Renal pelvis (tissue), 4 donors: ENCODE results near the gene HDAC4. TPM values are rescaled to one million over a fixed set of nuclear protein-coding genes. Genes with fewer than 3 reads are reported as not detected.

Experiments
- DNase-seq: peaks from one replicate; pipeline ENCODE4 v3.0.0-alpha.2; 2013
- polyA plus RNA-seq, 3 donors: library from polyadenylated mRNA; unstranded; fragments of 120-200 nt; gene quantifications; one replicate each; pipeline ENCODE4 v1.2.1, GENCODE V29; 2013; ENCODE audit not compliant: insufficient read length in 3 of 3

Gene HDAC4
- polyA plus RNA-seq, 3 donors = 13.7 to 23.9 (median 14.0) TPM

DNA sequence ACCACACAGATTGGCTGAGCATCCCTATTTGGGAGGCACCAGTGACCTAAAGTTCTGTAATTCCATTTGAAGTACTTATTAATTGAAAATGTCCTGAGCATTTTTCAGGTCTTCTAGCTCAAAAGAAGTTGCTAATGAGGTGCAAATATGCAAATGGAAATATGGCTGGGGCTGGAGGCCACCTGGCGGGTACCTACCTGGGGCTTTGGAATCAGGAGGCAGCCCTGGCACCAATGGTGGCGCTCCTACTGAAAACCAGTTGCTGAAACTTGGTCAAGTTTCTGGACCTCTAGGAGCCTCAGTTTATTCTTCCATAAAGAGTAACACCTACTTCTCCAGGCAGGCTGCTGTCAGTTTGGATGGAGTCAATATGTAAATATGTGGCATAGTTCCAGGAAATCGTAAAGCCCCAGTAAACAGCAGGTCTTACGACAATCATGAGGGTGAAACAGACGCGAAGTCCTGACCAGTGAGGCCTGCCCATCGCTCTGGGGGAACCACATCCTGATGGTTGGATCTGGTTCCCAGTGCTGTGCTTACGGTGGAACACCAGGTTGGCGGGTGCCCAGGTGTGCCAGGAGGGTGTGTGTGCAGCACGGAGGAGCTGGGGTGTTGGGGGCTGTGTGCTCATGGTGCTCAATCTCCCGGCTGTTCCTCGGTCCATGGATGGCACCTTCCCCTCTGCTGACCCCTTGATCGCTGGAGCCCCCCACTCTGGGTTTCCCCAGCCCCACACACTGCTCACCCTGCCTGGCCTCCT is 366.8 kb downstream of the HDAC4 start:
- no peak for DNase-seq

DNA sequence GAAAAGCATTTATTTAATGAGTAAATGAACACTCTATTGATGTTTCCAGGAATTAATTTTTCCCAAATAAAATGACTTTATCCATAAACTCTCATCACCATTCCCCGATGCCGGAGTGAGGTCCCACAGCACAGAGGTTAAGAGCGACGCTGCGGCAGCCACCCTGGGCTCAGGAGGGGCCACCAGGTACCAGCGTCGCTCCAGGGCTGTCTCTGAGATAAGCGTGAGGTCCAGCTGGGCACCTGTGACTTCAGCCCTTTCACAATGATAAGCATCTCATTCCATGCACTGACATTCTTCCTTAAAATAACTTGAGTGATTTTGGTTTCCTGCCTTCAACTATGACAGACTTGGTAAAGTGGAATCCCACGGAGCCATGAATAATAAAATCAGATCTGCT is 370.9 kb downstream of the HDAC4 start:
- DNase-seq = no peak

DNA sequence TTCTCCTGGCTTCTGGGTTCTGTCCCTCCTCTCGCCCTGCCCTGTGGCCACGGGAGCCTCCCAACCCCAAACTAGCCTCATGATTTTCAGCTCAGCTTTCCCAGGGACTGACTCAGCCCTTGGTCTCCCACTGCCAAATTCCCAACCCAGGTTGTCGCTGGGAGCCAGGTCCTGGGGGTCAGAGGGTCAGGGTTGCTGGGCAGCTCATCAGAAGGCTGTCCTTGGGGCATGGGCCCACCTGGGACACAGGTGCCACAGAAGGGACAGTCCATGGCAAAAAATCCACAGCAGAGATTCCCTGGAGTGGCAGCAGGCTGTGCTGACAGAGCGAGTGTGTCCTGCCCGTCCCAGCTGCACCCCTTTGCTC is 372.6 kb downstream of the HDAC4 start:
- DNase-seq = no peak

DNA sequence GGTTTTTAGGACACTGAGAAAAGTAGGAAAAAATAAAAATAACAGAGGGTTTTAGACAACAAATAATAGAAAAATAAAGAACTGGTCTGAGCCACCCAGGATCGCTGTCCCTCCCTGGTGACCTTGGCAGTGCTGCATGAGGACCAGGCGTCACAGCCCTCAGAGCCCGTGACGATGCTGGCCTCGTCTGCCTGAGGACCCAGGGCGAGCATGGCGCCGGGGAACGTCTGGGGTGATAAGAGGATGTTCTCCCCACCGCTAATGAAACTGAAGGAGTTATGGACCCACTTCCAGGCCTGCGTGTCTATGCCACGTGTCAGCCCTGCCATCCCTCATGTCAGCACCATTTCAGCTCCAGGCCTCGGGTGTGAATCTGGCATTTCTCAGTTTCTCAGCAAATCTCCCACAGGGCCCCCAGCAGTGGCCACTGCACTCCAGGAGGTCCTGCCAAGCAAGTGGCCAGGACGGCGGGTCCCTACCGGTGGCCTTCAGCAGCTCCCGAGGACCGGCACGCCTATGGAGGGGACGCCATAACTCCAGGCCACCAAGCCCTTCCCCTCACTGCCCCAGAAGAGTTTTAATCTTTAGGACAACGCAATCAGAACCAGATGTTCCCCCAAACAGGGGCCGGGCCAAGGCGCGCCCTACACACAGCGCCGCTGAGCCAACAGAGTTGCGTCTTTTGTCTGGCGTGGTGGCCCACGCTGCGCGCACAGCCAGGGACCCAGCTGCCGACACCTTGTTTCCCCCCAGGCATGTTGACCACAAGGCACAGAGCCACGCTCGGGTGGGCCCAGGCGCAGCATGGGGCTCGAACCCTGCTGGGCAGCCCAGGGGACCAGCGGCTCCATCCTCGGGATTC is 373.2 kb downstream of the HDAC4 start:
- DNase-seq = no peak

DNA sequence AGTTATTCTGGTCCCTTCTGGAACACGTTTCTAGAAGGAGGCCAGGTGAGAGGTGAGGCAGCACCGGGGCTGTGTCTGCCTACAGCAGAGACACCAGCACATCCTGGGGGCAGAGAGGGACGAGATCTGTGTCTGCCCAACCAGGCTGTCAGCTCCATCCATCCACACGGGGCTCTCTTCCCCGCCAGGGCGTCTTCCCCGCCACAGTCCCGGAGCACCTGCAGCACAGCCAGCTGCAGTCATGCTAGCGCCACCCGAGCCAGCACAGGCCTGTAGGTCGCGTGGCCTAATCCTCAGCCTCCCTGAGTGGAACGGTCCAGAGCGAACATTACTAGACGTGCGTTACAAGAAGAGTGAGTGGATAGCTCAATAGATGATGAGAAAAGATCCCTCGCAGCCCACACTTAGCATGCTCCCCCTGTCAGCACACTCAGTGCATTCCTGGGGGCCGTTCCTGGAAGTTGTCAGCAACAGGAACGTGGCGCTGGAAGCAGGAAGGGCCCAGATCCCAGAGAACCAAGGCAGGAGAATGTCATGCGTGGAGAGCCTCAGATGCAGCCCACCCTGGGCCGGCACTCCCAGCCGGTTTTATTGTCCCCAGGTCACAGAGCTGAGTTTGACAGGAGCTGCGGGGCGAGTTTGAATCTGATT is 374.0 kb downstream of the HDAC4 start:
- no peak for DNase-seq

DNA sequence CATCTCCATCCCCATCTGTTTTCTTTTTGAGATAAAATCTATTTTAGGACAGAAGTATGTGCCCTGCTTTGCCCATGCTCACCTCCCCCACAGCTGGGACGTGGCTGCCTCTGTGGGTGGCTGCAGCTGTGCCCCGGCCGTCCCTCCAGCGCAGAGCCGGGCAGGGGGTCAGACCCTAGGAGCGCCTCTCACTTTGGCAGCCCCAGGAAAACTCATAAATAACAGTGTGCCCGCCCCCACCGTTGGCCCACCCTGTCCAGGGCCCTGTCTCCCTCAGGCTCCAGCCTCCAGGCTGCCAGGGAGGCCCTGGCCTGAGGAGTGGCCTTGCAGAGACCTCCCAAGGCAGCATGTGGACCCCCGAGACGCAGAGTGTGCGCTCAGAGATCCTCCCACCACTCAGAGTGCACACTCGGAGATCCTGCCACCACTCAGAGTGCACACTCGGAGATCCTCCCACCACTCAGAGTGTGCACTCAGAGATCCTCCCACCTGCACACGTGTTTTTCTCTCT is 374.8 kb downstream of the HDAC4 start:
- no peak for DNase-seq

DNA sequence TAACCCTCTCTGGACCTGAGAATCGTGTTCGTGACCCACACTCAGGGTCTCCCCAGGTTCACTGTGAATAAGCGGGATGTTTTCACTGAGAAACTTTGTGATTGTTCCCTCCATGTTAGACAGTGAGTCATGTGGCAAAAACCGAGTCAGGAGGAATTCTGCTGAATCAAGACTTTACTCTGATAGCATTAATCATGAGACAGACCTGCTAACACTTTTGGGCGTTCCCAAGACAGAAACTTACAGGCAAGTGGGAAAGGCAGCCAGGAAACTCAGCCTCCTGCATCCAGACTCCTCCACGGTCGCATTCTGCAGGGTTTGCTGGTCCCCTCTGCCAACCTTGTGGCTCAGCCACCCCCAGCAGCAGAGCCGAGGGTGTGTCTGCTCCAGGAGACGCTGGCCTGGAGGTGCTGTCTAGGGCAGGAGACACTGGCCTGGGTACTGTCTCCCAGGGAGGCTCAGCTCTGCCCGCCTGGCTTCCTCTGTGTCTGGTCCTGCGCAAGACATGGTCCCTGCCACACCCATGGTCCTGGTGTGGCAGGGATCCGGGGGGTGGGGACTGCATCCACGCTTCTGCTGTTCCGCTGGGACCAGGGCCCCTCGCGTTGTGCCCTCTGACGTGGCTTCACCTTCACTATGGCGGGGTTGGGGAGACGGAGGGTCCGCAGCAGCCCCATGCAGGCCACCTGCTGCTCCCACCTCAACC is 375.6 kb downstream of the HDAC4 start:
- DNase-seq = no peak

DNA sequence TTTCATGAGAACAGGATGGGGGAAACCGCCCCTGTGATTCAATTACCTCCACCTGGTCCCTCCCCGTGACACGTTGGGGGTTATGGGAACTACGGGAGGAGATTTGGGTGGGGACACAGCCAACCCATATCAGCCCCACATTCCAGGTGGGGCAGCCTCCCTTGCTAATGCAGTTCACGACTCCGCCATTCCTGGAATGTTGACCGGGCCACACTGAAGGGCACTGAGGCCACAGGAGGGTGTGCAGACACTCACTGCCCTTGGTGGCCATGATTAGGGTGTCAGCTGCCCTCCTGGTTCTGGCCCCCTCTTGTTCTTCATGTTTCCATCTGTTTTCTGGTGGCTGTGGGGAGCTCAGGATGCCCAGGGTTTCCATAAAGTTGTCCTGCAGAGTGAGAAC is 376.6 kb downstream of the HDAC4 start:
- no peak for DNase-seq

DNA sequence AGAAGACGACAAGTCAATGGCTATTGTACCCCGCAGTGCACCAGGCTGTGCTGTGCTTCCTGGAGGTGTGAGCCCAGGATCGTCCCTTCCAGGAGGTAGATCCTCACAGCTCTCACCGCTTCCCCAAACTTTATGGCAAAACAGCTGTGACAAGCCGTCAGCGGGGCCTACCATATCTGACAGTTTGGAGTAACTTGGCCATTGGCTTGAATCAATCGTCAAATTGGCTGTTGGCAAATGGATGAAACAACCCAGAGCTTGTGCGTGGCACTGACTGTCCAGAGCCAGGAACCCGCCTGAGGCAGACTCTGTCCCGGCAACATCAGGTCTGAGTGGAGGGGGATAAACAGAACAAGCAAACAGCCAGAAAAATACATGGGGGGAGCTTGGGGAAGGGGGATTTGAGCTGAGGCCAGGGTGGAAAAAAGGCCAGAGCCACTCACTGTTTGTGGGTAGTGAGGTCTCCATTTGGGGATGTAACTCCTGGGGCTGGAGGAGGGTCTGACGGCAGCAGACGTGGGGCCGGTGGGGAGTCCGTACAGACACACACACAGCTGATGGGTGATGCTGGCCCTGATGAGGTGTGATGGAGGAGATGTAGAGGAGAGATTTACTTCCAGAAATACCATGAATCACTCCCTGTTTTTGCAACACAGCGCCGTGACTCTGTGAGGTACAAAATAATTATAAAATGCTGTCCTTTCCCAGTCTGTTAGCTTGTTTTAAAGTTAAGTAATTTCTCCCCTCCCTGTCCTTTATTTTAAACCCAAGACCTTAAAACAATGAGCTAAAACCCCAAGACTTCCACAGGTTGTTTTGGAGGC is 378.2 kb downstream of the HDAC4 start:
- DNase-seq = no peak

DNA sequence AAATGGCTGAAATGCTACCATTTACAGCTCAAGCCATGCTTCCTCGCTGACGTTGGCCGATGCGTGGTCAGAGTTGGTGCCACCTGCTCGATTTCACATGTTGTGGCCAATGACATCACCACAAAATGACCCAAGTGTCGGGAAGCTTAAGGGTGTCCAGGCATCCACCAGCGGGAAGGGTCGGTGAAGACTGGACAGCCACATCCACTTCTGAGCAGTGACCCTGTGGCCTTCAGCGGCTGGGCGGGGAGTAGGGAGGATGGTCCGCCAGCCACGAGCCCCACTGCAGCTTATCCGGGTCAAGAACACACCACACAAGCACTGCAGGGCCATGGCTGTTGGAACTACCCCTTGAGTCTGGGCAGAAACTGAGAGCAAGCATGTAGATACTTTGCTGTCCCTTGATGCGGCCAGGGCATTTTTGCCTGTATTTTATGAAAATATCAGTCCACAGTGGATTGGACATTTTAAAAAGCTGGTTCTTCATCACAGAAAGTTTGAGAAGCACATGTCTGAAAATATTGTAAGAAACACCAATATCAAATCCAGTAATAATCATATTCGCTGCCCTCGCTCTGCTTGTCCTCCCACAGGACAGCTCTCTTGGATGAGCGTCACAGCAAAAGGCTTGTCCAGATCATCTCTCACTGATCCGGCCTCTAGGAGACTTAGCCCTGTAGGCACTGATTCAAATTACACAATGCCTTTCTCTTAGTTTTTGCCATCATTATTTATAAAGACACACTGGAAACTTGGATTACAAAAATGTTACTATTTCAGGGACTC is 379.0 kb downstream of the HDAC4 start:
- no peak for DNase-seq

DNA sequence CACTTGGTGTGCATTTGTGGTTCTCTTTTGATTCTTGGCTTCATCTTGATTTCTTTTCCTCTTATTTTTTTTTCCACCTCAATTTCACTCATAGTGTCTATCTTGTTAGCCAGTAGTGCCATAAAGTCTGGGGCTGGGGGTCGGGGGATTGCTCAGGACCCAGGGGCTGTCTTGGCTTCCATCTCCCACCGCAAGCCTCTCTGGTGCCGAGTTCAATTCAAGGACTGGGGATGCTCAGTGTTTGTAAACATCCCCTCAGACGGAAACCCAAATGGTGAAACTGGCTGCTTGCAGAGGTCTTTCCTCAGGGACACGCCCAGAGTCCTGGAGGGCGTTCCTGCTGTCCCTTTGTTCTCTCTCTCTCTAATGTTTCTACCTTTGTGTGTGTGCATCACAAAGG is 379.6 kb downstream of the HDAC4 start:
- no peak for DNase-seq

DNA sequence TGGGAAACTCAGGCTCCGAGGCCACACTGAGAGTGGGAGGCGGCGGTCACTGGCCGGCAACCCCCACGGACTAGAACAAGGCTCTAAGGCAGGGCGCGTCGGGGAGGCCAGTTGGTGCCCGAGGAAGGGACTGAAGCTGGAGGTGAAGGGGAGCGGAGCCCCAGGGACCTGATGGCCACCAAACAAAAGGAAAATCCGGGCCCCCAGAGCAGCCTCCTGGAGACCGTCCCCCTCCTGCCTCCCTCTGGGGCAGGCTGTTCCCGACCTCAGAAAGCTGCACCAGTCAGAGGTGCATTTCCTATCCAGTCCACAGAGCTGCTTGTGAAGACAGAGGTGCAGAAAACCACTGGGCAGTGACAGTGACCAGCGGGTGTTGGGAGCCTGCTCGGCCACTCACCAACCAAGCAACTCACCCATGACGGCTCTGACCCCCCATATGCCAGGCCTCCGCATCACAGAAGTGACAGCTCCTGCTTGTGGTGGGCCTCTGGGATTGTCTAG is 380.2 kb downstream of the HDAC4 start:
- DNase-seq = no peak

DNA sequence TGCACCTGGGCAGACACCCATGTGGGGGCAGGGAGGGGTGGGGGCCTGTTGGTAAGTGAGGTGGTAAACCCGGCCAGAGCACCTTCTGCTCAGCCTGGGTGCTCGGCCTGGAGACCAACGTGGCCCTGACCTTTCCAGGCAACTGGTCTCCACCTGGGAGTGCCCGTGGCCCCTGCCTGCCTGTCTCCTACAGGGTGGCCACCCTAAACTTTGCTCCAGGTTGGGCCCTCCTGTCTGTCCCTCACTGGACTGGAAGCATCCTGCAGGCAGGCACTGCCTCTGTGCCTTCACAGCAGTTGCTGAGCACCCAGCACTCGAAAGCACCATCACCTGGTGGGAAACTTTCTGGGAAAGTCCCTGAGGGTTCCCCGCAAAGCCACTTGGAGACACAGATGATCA is 381.6 kb downstream of the HDAC4 start:
- no peak for DNase-seq

DNA sequence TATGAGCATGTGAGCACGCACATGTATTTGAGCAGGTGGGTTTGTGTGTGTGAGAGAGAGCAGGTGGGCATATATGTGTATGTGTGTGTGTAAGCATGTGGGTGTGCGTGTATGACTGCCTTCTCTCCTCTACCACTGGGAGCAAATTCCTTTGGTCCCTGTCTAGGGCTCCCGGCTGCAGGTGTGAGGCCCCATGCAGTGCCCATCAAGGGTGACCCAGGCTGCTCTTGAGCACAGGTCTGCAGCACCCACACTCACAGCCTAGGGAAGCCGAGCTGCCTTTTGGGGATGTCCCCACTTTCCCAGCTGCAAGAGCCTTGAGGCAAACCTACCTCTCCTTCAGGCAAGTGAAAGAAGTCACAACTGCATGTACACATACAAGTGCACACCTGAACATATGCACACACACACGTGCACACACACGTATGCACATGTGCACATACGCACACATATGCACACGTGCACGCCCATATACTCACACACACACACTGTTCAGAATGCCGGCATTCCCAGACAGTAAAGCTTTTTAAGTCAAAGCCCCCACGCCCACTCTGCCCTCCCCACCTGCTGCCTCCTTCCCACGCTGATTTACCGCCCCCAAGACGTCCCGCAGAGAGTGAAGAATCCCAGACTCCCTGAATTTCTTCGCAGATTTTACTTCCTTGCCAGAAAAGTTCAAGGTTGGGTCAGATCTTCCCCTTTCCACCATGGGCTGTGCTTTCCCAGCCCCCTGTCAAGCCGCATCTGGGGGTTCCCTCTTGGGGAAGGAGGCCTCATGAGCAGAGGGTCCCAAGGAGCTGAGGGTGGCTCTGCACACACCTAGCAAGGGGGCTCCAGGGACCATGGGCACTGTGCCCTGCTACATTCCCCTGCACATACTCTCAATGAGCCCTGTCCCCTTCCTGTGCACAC is 382.3 kb downstream of the HDAC4 start:
- DNase-seq = no peak

DNA sequence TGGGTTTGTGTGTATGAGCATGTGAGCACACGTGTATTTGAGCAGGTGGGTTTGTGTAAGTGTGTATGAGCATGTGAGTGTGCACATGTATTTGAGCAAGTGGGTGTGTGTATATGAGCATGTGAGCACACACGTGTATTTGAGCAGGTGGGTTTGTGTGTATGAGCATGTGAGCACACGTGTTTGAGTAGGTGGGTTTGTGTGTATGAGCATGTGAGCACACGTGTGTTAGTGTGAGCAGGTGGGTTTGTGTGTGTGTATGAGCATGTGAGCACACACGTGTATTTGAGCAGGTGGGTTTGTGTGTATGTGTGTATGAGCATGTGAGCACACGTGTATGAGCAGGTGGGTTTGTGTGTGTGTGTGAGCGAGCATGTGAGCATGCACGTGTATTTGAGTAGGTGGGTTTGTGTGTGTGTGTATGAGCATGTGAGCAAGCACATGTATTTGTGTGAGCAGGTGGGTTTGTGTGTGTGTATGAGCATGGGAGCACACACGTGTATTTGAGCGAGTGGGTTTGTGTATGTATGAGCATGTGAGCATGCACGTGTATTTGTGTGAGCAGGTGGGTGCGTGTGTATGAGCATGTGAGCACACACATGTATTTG is 383.2 kb downstream of the HDAC4 start:
- DNase-seq = no peak

DNA sequence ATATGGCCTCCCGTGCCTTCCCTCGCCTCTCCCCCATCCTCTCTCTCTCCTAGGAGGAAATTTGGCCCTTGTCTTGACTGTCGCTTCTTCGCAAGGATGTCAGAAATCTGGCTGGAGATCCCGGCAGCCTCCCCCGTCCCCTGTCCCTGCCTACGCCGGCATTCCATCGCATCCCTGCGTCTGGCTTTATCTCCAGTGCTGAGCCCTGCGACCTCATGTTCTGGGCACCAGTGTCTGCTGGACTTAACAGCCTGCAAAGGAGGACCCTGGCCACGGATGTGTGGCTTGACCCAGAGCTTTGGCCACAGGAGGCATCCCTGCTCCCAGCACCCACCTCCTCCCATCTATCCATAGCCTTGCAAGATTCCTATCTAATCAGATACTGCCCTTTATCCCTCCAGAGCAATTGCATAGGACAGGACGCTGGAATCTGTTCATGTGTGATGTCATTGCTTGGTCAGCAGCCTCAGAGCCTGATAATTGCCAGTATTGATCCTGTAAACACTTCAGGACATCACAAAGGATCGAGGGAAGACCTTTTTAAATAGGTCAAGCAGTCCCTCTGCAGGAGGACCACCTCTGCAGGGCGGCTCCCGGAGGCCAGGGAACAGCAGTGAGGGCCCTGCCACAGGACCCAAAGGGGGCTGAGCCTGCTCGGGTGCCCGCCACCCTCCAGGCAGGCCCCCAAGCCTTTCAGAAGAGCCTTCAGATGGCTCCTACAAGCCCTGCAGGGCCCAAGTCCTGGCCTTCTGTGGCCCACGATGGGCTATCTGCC is 384.7 kb downstream of the HDAC4 start:
- no peak for DNase-seq

DNA sequence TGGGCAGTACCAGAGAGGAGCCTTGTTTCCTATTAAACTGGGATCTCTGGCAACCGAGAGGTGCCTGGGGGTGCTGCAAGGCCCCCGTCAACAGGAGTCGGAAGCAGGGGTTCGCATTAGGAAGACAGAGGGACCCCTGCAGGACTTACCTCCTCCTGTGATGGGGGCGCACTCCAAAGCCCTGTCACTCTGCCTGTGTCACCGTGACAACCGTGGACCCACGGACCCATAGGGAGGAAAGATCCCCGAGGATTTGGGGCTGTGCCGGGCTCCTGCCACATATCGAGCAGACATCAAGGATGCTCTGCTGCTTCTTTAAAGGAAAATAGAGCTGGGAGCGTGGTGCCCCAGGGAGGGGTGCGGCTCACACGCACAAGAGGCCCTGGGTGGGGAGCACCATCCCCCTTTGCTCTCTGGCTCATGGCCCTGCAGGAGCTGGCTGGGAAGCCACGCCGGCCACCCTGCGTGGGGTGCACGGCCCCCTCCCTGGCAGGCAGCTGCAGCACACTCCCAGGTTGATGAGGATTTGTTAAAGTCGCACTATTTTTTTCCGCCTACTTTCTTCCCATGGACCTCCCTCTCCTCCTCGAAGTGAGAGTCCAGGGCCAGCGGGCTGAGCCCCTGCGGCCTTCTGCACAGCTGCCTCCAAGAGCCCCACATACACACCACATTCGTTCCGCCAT is 385.5 kb downstream of the HDAC4 start:
- DNase-seq = no peak
